ENCODE measurements around the gene TMIGD1.

Gene TMIGD1

GRCh38 chr17:30333503-30334360, at the start of gene TMIGD1:
TMIGD1 (minus strand) TSS chr17:30334057; CDS start chr17:30332133, 1,924 bp downstream.
- no peak for DNase-seq (ENCODE audit: low read depth)

GRCh38 chr17:30382345-30382744, 48.5 kb upstream of the TMIGD1 start:
- no peak for DNase-seq (ENCODE audit: low read depth)

GRCh38 chr17:30381340-30381659, 47.4 kb upstream of the TMIGD1 start:
- DNase-seq (ENCODE audit: low read depth), result no peak

- no peak for DNase-seq (ENCODE audit: low read depth)
Observed at GRCh38 chr17:30380643-30381339, 46.9 kb upstream of the TMIGD1 start.

- no peak for DNase-seq (ENCODE audit: low read depth)
Observed at GRCh38 chr17:30379903-30380381, 46.1 kb upstream of the TMIGD1 start.

- no peak for DNase-seq (ENCODE audit: low read depth)
Observed at GRCh38 chr17:30379303-30379902, 45.5 kb upstream of the TMIGD1 start.

- peak; percentile 97 for DNase-seq (ENCODE audit: low read depth)
Observed at GRCh38 chr17:30378825-30379302, 45.0 kb upstream of the TMIGD1 start, which contains the start of gene CPD. CPD (plus strand) TSS chr17:30378927; CDS start chr17:30378981, 54 bp downstream.

GRCh38 chr17:30378241-30378824, 44.5 kb upstream of the TMIGD1 start:
- peak; percentile 46 for DNase-seq (ENCODE audit: low read depth)

- no peak for DNase-seq (ENCODE audit: low read depth)
Observed at GRCh38 chr17:30377574-30378240, 43.9 kb upstream of the TMIGD1 start.

GRCh38 chr17:30376621-30377452, 43.0 kb upstream of the TMIGD1 start:
- peak; percentile 26 for DNase-seq (ENCODE audit: low read depth)

- no peak for DNase-seq (ENCODE audit: low read depth)
Observed at GRCh38 chr17:30375661-30376060, 41.8 kb upstream of the TMIGD1 start.

- no peak for DNase-seq (ENCODE audit: low read depth)
Observed at GRCh38 chr17:30372755-30373154, 38.9 kb upstream of the TMIGD1 start.

- DNase-seq (ENCODE audit: low read depth), result no peak
Observed at GRCh38 chr17:30369995-30370394, 36.1 kb upstream of the TMIGD1 start.

GRCh38 chr17:30368912-30369720, 35.3 kb upstream of the TMIGD1 start:
- DNase-seq (ENCODE audit: low read depth), result no peak

GRCh38 chr17:30366536-30366935, 32.7 kb upstream of the TMIGD1 start:
- DNase-seq (ENCODE audit: low read depth), result no peak

- peak; percentile 69 for DNase-seq (ENCODE audit: low read depth)
Observed at GRCh38 chr17:30363715-30364202, 29.9 kb upstream of the TMIGD1 start.

GRCh38 chr17:30361766-30362279, 28.0 kb upstream of the TMIGD1 start:
- DNase-seq (ENCODE audit: low read depth), result no peak

GRCh38 chr17:30360086-30360808, 26.4 kb upstream of the TMIGD1 start:
- DNase-seq (ENCODE audit: low read depth), result no peak

Measured in activated T-helper 9 cell treated with anti-CD3 and anti-CD28 coated beads, Interleukin-2, amount 50 U/mL, for 16 hours (primary cell).